Measurements from ENCODE around the gene ARL15.

GRCh38 chr5:54259090-54259489 lies 51.3 kb downstream of the ARL15 start:
- TF ChIP-seq EGR1 (IDR thresholded peaks at IDR 0.05): no peak
- TF ChIP-seq, protein P1, sequence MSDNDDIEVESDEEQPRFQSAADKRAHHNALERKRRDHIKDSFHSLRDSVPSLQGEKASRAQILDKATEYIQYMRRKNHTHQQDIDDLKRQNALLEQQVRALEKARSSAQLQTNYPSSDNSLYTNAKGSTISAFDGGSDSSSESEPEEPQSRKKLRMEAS (IDR thresholded peaks at IDR 0.05): no peak
- TF ChIP-seq TAF1 (IDR thresholded peaks at IDR 0.05; ENCODE audit: low read depth): no peak
- TF ChIP-seq CEBPB (IDR thresholded peaks at IDR 0.05): no peak
- no peak for TF ChIP-seq REST (IDR thresholded peaks at IDR 0.05; ENCODE audit: low read depth)
- TF ChIP-seq RAD21 (IDR thresholded peaks at IDR 0.05; ENCODE audit: low read depth): no peak
- TF ChIP-seq TCF12 (IDR thresholded peaks at IDR 0.05; ENCODE audit: low read depth): no peak
- TF ChIP-seq ZBTB7A (IDR thresholded peaks at IDR 0.05; ENCODE audit: low read depth): no peak
- TF ChIP-seq TEAD4 (IDR thresholded peaks at IDR 0.05): no peak
- no peak for TF ChIP-seq YY1 (IDR thresholded peaks at IDR 0.05; ENCODE audit: low read depth)
- no peak for TF ChIP-seq EP300 (IDR thresholded peaks at IDR 0.05; ENCODE audit: borderline replicate concordance)
- TF ChIP-seq NFIC (IDR thresholded peaks at IDR 0.05): no peak

All from Ishikawa (cell line).